Astrocyte of the spinal cord (primary cell): ENCODE data around the gene TBX1.

Experiments used
- DNase-seq: peaks from one replicate; pipeline ENCODE4 v3.0.0; 2011; ENCODE audit warnings: low read depth, low spot score
- H3K4me3 ChIP-seq: 2 replicates; pipeline ENCODE4 v1.5.1; 2011; ENCODE audit warnings: low read depth, mild to moderate bottlenecking, low read length, moderate library complexity
- in situ Hi-C: cut with HindIII; loops from 2 replicates; pipeline ENCODE4 v1.10.0; 2017; ENCODE audit warnings: low sequenced_read_pairs
- TF ChIP-seq, protein P1 (sequence below): IDR thresholded peaks from 2 replicates; pipeline ENCODE4 v1.5.1; 2012; ENCODE audit warnings: low read depth, mild to moderate bottlenecking, low read length, inconsistent platforms

TBX1 gene

DNA sequence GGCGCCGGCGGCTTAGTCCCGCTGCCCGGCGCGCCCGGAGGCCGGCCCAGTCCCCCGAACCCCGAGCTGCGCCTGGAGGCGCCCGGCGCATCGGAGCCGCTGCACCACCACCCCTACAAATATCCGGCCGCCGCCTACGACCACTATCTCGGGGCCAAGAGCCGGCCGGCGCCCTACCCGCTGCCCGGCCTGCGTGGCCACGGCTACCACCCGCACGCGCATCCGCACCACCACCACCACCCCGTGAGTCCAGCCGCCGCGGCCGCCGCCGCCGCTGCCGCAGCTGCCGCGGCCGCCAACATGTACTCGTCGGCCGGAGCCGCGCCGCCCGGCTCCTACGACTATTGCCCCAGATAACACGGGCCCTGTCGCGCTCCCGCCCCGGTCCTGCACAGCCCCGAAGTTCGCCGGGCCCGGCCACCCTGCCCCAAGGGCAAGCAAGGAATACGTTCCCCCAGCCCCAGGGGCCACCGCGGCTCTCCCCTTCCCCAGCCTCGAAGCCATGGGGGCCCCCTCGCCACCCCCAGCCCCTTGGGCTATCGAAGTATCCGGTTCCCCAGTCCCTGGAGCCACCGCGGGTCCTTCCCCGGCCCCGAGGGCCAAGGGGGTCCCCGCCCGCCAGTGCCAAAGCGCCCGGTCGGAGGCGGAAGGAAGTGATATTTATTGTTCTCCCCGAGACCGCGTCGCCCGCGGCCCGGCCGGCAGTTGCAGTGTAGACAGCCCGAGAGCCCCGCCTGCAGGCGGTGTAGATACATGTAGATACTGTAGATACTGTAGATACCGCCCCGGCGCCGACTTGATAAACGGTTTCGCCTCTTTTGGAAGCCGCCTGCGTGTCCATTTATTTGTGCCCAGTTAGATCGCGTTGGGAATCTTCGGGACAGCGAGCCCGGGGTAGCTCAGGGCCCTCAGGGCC, 6.2 kb downstream of the TBX1 start:
- TF ChIP-seq, protein P1, sequence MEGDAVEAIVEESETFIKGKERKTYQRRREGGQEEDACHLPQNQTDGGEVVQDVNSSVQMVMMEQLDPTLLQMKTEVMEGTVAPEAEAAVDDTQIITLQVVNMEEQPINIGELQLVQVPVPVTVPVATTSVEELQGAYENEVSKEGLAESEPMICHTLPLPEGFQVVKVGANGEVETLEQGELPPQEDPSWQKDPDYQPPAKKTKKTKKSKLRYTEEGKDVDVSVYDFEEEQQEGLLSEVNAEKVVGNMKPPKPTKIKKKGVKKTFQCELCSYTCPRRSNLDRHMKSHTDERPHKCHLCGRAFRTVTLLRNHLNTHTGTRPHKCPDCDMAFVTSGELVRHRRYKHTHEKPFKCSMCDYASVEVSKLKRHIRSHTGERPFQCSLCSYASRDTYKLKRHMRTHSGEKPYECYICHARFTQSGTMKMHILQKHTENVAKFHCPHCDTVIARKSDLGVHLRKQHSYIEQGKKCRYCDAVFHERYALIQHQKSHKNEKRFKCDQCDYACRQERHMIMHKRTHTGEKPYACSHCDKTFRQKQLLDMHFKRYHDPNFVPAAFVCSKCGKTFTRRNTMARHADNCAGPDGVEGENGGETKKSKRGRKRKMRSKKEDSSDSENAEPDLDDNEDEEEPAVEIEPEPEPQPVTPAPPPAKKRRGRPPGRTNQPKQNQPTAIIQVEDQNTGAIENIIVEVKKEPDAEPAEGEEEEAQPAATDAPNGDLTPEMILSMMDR, result peak; percentile 20
- H3K4me3 ChIP-seq, result no peak overlapping the region
- in situ Hi-C loops, result no loop called here
- DNase-seq, result no peak

DNA sequence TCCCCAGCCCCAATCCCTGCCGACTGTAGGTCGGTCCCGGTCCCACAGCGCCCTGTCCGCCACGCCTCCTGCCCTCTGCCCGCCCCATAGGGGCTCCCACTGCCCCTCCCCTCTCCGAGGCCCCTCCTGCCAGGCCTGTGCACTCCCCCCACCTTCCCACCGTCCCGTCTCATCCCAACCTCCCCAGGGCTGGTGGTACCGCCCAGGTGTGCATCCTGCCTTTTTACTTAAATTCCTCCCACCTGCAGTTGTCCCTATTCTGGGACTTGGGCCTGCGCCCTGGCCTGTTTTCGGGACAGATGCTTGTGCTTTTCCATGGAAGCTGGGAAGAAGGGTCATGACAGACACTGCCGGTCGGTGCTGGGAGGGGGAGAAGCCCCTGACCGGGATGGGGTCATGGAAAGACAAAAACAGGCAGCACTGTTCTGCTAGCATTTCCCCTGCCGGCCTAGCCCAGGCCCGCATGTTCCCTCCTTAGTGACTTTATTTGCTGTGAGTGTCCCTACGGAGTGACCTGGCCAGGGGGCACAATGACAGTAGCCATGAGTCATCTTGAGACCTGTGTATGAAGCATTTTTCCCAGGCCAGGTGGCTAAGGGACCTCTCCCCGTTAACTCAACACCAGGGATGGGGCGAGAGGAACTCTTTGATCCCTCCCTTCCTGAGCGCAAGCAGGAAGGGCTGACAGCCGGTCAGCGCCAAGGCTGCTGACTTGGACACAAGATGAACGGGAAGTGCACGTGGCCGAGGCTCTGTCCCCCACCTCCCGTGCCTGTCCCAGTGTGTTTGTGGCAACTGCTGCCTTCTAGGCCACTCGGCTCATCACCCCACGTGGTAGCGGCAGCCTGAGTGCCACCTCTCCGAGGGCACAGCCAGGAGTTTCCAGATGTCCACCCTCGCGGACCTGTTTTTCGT, 7.1 kb downstream of the TBX1 start:
- no peak for DNase-seq
- no peak overlapping the region for H3K4me3 ChIP-seq
- in situ Hi-C loops, result no loop called here
- TF ChIP-seq, protein P1, result no peak

DNA sequence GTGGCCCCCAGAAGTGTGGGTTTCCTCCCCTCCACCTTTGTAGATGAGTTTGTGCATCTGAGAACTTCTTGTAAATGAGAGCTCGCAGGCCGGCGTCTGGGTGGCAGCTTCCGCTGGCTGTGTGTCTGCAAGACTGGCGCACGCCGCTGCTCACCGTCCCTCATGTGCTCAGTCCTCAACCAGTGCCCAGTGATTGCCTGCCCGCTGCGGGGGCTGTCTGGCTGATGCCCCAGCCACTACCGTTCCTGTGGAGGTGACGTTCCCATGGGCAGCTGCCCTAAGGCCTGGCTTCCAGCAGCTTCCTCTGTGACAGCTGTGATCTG, 8.8 kb downstream of the TBX1 start:
- no peak overlapping the region for H3K4me3 ChIP-seq
- no peak for DNase-seq
- TF ChIP-seq, protein P1, result no peak
- in situ Hi-C loops, result no loop called here

DNA sequence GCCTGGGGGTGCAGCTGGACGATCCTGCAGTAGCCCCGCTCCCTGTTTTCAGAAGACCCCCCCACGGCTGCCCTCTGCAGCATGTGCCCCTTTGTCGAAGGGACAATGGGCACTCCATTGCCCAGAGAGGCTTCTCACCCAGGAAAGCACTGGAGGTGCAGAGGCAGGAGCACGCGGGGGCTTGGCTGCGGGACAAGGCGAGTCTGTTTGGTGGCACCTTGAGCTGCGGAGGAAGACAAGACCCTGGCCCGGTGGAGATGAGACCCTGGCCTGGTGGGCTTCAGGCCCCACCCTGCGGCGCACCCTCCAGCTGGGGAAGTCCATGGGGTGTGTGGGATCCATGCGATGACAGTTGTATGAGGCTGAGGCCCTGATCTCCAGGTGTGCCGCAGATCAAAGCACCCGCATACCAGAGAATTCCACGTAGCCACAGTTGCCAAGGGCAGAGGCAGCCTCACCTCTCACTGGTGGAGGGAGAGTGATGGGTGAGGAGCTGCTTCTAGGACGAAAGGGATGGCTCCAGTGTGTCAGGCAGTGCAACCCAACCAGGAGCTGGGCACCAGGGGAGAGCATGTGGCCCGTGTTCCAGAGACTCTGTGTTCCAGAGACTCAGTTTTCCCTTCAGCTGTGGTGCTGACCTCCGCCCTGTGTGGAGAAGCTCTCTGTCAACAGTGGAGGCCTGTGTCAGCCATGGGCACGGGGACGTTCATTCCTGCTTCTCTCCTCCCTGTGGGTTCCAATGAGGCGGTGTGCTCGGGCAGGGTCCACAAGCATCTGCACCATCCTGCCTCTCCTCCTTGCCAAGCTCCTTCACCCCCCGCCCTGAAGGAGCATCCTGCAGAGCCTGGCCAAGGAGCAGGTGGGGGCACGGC, 10.0 kb downstream of the TBX1 start:
- in situ Hi-C loops, result no loop called here
- no peak overlapping the region for H3K4me3 ChIP-seq
- DNase-seq, result no peak
- TF ChIP-seq, protein P1, result no peak

DNA sequence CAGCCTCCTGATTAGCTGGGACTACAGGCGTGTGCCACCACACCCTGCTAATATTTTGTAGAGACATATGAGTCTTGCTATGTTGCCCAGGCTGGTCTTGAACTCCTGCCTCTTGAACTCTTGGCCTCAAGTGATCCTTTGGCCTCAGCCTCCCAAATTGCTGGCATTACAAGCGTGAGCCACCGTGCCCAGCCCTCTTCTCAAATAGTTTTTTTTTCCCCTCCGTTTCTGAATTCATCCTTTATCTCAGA, 11.8 kb downstream of the TBX1 start:
- H3K4me3 ChIP-seq, result no peak overlapping the region
- no peak for DNase-seq
- TF ChIP-seq, protein P1, result no peak
- in situ Hi-C loops, result no loop called here

DNA sequence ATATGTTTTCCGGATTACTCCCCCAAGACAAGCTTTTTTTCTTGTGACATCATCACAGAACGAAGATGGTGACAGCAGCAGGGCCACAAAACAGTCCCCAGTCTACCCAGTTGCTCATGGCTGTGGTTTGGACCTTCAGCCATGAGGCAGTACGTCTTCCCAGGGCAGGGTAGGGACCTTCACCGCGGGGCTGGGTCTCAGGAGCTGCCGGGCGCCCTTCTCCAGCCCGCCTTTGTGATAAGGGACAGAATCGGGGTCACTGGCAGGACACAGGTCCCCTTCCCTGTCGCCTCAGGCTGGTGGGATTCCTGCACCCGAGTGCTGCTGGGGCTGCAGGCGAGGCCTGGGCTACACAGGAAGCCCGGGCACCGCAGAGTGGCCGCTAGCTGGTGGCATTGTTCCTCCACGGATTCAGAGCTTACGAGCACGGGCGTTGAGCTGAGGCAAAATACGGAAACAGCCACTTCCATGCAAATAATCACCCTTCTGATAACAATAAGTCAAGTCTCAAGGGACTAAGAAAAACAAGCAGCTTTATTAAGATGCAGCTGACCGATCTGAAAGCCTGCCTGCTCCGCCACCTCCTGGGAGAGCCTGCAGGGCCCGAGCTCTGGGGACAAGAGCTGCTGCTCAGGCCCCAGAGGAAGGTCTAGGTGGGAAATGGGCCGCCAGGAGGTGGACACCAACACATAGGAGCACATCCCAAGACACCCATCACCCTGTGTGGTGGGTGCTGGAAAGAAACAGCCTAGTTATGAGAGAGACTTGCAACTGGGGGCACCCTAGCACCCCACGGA, 12.3 kb downstream of the TBX1 start:
- in situ Hi-C loops, result no loop called here
- no peak overlapping the region for H3K4me3 ChIP-seq
- no peak for DNase-seq
- TF ChIP-seq, protein P1, result no peak
